Measurements from ENCODE around the gene SMPX.

SMPX gene

DNA sequence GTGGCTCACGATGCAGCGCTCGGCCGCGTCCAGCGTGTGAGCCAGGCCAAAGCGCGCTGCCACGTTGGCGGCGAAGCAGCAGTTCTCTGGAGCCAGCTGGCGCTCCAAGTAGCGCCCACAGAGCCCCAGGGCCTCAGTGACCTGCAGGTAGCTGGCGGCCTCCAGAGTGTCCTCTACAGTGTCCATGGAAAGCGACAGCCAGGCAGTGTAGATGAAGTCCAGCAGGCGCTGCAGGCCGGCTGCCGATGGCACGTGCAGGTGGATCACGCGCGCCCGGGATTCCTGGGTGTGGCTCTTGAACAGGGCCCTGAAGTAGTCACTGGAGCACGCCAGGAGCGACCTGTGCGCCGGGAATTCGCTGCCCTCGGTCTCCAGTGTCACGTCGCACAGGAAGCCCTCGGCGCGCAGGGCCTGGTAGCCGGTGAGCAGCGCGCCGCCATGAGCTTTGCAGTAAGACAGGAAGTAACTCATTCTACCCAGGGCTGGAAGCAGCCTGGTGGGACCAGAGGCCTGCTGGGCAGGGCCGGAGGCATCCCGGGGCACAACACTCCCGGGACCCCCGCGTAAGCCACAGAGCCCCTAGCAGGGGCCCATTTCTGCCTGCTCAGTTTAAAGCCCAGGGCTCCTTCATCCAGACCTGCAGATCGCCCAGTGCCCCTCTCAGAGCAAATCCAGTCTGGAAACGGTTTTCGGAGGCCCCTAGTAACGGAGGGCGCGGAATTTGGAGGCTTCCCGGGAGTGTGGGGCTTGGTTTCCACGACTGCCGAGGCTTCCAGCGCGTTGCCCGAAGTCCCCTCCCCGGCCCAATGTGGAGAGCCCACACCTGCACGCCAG lies 100.4 kb downstream of the SMPX start:
- no peak for DNase-seq (ENCODE audit: low spot score)

DNA sequence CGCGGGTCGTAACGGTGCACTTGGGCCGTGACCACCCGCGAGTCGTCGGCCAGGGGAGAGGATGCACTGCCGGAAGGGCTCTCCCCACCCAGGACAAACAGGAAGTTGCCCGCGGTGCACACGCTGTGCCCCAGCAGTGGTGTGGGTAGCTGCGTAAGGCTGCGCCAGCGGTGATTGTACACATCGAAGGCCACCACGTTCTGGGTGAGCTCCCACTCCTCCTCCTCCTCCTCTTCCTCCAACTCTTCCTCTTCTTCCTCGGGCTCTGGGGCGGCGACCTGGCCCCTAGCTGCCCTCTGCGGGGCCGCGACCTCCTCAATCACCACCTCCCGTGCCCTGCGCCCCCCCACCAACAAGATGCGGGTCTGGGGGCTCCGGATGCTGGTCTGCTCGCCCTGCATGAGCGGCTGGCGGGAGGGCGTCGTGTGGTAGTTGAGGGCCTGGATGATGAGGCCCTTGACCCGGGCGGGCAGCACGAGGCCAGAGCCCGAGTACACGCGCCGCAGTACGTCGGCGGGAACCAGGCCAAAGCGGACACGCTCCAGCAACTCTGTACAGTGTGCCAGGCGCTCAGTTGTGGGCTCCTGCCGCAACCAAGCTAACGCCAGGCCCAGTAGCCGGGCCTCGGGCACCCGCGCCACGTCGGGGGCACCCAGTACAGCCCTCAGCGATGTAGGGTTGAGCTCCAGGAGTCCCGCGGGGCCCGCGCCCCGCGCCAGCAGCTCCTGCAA lies 101.2 kb downstream of the SMPX start:
- no peak for DNase-seq (ENCODE audit: low spot score)

Data from AG08396 (cell line).